Epithelial cell of esophagus (primary cell): ENCODE data around the gene S100PBP.
"Not testable (repeated sequence)": the region's sequence is repeated elsewhere in the genome, so short reads cannot be mapped to it uniquely, and the experiment has no call there.

Experiments used
- DNase-seq: peaks from one replicate; pipeline ENCODE4 v3.0.0; 2010; ENCODE audit warnings: low read depth
- H3K4me3 ChIP-seq: 2 replicates; pipeline ENCODE4 v1.5.1; 2011; ENCODE audit warnings: mild to moderate bottlenecking, low read length, control low read depth
- CTCF ChIP-seq: IDR thresholded peaks from 2 replicates; pipeline ENCODE4 v1.5.1; 2011; ENCODE audit warnings: low read depth, mild to moderate bottlenecking, low read length, control low read depth, inconsistent platforms; ENCODE audit not compliant: insufficient read depth; ENCODE audit errors: missing control alignments

Gene S100PBP

DNA sequence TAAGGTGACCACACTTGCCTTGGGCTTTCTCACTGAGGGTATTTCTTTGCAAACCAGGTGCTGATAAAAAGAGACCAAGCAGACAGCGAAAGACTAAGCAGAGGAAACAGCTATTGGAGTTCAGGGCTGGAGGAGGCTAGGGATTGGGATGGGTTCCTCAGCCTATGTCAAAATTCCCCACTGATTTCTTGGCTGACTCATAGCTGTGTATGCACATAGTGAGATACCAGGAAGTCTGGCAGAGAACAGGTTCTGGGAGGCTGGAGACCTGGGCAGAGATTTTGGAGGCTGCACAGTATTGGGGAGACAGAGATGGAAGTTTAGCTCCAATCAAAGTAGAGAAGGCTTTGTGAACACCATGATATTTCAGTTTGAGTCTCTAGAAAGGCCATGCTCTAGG is 25.6 kb upstream of the S100PBP start:
- peak; percentile 87 for DNase-seq
- TF ChIP-seq CTCF, result no peak
- no peak overlapping the region for H3K4me3 ChIP-seq

DNA sequence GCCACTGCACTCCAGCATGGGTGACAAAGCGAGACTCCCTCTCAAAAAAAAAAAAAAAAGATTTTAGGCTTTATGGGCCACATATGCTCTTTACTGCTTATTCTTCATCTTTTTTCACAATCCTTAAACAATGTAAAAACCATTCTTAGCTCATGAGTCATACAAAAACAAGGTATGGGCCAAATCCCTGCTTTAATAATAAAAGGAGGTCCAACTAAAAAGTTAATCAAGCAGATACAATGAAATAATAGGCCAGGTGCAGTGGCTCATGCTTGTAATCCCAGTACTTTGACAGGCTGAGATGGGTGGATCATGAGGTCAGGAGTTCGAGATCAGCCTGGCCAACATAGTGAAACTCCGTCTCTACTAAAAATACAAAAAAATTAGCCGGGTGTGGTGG is 21.7 kb upstream of the S100PBP start:
- not testable (repeated sequence) for H3K4me3 ChIP-seq
- peak; percentile 38 for DNase-seq

- no peak overlapping the region for H3K4me3 ChIP-seq
- TF ChIP-seq CTCF, result no peak
- DNase-seq, result peak; percentile 30
Measured at GRCh38 chr1:32797456-32797855, 20.0 kb upstream of the S100PBP start.

DNA sequence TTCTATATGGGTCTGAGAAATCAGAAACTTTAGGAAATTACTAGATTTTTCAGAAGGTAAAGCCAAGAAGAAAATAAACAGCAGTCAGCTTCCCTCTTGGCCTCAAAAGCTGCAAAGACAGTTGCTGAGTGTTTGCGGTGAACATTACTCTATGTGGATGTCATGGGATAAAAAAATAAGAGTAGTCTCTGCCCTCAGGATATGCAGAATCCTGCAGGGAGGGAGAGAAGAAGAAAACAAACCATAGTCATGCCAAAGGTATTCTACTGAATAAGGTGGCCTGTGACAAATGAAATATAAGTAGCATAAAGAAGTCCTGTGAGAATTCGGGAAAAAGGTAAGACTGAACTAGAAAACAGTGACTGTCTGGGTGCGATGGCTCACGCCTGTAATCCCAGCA is 19.3 kb upstream of the S100PBP start:
- DNase-seq, result peak; percentile 82
- no peak for TF ChIP-seq CTCF
- H3K4me3 ChIP-seq, result no peak overlapping the region

- no peak overlapping the region for H3K4me3 ChIP-seq
- no peak for DNase-seq
- TF ChIP-seq CTCF, result no peak
Measured at GRCh38 chr1:32798679-32799416, 18.6 kb upstream of the S100PBP start.

DNA sequence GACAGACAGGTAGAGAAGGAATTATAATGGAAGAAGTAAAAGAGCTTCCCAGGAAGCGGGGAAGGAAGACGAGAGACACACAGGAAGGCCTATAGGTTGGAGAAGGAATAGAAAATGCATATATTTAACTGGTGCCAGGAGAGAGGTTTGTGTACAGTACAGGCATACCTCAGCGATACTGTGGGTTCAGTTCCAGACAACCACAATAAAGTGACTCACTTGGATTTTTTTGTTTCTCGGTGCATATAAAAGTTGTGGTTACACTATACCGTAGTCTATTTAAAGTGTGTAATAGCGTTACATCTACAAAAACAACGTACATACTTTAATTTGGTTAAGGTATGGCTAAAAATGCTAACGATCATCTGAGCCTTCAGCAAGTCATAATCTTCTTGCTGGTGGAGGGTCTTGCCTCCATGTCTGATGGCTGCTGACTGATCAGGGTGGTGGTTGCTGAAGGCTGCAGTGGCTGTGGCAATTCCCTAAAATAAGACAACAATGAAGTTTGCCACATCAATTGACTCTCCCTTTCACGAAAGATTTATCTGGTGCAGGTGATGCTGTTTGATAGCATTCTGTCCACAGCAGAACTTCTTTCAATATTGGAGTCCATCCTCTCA is 16.2 kb upstream of the S100PBP start:
- peak; percentile 70 for DNase-seq
- H3K4me3 ChIP-seq, result no peak overlapping the region
- no peak for TF ChIP-seq CTCF

- H3K4me3 ChIP-seq, DNase-seq: not testable (repeated sequence)
Measured at GRCh38 chr1:32804460-32804859, 13.0 kb upstream of the S100PBP start.

DNA sequence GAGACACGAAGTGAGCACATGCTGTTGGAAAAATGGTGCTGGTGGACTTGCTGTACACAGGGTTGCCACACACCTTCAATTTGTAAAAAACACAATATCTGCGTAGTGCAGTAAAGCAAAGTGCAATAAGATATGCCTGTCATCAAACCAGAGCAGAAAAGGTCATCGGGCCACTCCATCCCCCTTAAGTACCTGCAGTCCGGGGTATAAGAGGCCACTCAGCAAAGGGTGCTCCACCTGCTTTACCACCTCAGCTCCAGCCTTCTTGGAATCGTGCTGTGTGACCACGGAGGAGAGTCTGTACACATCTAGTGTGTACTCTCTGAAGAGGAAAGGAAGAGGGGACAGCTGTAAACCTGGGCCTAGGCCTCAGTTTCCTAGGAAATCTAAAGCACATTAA is 11.2 kb upstream of the S100PBP start:
- DNase-seq, result no peak
- TF ChIP-seq CTCF, result no peak

More for the DNA sequence above, 11.2 kb upstream of the S100PBP start:
- no peak overlapping the region for H3K4me3 ChIP-seq
